ENCODE data around the gene PNPLA7.

- TF ChIP-seq POLR2AphosphoS5 (IDR thresholded peaks at IDR 0.05) (peak; percentile 59 to 93 (median 90)), CTCF (IDR thresholded peaks at IDR 0.05) (peak in 4 of 7 experiments; percentile 28 to 41 (median 34))
Measured at GRCh38 chr9:137551264-137552021, 1.2 kb upstream of the PNPLA7 start, which contains the start of gene MRPL41.

Data from stomach (tissue), 4 donors.